Left ventricle myocardium inferior (tissue), 1 donor: ENCODE measurements around the gene BOD1L2. TPM values are rescaled to one million over a fixed set of nuclear protein-coding genes. Genes with fewer than 3 reads are reported as not detected.

Experiments
- DNase-seq: peaks from one replicate; pipeline ENCODE4 v3.0.0-alpha.2; 2020
- H3K27ac ChIP-seq: fragments of 200-600 bp; replicated peaks from 2 replicates; pipeline ENCODE4 v1.8.0; 2021
- H3K27me3 ChIP-seq: fragments of 200-600 bp; 2 replicates; pipeline ENCODE4 v1.8.0; 2021; ENCODE audit warnings: low read depth
- H3K36me3 ChIP-seq: fragments of 200-600 bp; 2 replicates; pipeline ENCODE4 v1.8.0; 2021
- H3K4me1 ChIP-seq: fragments of 200-600 bp; 2 replicates; pipeline ENCODE4 v1.8.0; 2021
- H3K4me3 ChIP-seq: fragments of 200-600 bp; 2 replicates; pipeline ENCODE4 v1.8.0; 2021; ENCODE audit warnings: mild to moderate bottlenecking, moderate library complexity
- H3K9me3 ChIP-seq: fragments of 200-600 bp; replicated peaks from 2 replicates; pipeline ENCODE4 v1.8.0; 2021
- intact Hi-C: fragments of 100-400 bp; cut with micrococcal nuclease; formaldehyde crosslinking; loops from one replicate; pipeline ENCODE4 v1.11.0; 2022
- total RNA-seq: library from RNA; stranded (reverse); fragmentation: NEBNext Ultra II Directional; extraction: Animal tissue kit (Norgen Biotek cat#: 25700); gene quantifications from one replicate; pipeline ENCODE4 v1.2.1, GENCODE V29; 2021
- TF ChIP-seq, protein P1 (sequence below): fragments of 200-600 bp; IDR thresholded peaks from 2 replicates; pipeline ENCODE4 v1.8.0; 2021; ENCODE audit warnings: antibody characterized with exemption, mild to moderate bottlenecking, borderline replicate concordance
- donor health status: DM: no; HTN: yes; CAD: no; lungs with severe emphysema.

BOD1L2 gene
- total RNA-seq, 1 donor from 2014 or later: not detected

DNA sequence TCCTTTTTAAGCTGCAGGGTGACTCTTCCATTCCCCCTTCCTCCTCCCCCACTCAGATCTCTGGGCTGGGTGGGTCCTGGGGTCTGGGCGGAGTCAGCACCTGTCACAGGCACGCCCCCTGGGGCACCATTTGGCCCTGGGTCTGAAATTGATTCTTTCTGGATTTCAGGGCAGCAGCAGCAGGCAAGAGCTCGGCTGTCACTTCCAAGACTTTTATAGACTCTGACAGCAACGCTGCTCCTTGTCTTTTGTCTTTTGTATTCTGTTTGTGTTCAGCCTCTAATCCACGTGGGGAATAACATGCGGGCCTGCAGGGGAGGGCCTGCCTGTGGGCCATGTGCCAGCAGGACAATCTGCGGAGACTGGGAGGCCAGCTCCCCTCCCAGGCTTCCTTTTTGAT, 3.9 kb downstream of the BOD1L2 start:
- no peaks in the 10 kb centered on the region for H3K9me3 ChIP-seq
- peaks cover 13% of the 10 kb centered on the region for H3K4me1 ChIP-seq
- peaks cover 65% of the 10 kb centered on the region for H3K27me3 ChIP-seq
- H3K27ac ChIP-seq: no peak overlapping the region
- intact Hi-C loops: no loop called here
- TF ChIP-seq, protein P1, sequence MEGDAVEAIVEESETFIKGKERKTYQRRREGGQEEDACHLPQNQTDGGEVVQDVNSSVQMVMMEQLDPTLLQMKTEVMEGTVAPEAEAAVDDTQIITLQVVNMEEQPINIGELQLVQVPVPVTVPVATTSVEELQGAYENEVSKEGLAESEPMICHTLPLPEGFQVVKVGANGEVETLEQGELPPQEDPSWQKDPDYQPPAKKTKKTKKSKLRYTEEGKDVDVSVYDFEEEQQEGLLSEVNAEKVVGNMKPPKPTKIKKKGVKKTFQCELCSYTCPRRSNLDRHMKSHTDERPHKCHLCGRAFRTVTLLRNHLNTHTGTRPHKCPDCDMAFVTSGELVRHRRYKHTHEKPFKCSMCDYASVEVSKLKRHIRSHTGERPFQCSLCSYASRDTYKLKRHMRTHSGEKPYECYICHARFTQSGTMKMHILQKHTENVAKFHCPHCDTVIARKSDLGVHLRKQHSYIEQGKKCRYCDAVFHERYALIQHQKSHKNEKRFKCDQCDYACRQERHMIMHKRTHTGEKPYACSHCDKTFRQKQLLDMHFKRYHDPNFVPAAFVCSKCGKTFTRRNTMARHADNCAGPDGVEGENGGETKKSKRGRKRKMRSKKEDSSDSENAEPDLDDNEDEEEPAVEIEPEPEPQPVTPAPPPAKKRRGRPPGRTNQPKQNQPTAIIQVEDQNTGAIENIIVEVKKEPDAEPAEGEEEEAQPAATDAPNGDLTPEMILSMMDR: no peak
- no peak for DNase-seq
- no peak overlapping the region for H3K4me3 ChIP-seq
- no peaks in the 10 kb centered on the region for H3K36me3 ChIP-seq

DNA sequence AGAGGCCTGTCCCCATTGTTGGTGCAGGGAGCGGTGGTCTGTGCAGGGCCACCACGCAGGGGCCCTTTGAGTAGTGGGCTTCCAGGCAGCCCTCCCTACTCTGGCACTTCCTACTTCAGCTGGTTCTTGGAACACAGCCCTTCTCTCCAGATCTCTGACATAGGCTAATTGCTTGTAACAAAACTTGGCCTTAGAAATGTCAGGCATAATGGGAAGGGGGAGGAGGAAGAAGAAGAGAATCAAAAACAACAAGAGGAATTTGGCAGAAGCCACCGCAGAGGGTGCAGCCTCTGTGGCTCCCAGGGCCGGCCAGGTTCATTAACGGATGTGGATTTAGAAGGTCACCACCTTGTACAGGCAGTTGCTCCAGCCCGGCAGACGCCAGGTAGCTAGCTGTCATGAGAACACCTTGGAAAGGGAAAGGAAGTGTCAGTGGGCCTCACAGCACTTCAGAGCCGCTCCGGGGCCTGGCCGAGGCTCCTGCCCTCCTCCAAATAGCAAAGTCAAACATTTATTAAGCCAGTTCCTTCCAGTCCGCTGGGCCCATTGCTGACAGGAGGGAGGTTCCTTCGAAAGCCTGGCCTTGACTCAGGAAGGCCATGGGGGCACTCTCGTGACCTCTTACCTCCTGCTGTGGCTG, 7.4 kb downstream of the BOD1L2 start:
- TF ChIP-seq, protein P1: no peak
- Histone ChIP-seq H3K27ac (no peak overlapping the region), H3K36me3 (no peaks in the 10 kb centered on the region), H3K4me3 (no peak overlapping the region), H3K27me3 (peaks cover 44% of the 10 kb centered on the region), H3K9me3 (peaks cover 5% of the 10 kb centered on the region), H3K4me1 (peaks cover 13% of the 10 kb centered on the region)
- DNase-seq: no peak
- intact Hi-C loops: no loop called here

DNA sequence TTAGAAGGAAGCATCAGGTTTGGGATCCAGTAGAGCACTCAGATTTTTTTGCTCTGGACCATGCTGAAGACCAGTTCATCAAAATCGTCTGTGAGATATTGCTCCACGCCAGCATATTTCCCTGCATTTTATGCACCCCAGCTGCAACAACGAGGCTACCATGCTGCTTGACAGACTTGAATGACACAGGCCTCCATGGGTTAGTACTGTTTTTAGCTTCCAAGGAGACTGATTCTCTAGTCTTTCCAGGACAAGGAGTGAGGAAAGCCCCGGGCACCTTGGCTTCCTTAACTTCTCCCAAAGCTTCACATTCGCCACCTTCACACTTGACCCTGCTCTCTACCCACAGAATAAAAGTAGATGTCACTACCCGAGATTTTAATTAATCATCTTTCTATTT, 17.5 kb downstream of the BOD1L2 start:
- no peaks in the 10 kb centered on the region for H3K4me1 ChIP-seq
- H3K4me3 ChIP-seq: no peak overlapping the region
- peaks cover 14% of the 10 kb centered on the region for H3K9me3 ChIP-seq
- peaks cover 20% of the 10 kb centered on the region for H3K27me3 ChIP-seq
- intact Hi-C loops: no loop called here
- no peak overlapping the region for H3K27ac ChIP-seq
- TF ChIP-seq, protein P1: no peak
- no peaks in the 10 kb centered on the region for H3K36me3 ChIP-seq
- DNase-seq: no peak

DNA sequence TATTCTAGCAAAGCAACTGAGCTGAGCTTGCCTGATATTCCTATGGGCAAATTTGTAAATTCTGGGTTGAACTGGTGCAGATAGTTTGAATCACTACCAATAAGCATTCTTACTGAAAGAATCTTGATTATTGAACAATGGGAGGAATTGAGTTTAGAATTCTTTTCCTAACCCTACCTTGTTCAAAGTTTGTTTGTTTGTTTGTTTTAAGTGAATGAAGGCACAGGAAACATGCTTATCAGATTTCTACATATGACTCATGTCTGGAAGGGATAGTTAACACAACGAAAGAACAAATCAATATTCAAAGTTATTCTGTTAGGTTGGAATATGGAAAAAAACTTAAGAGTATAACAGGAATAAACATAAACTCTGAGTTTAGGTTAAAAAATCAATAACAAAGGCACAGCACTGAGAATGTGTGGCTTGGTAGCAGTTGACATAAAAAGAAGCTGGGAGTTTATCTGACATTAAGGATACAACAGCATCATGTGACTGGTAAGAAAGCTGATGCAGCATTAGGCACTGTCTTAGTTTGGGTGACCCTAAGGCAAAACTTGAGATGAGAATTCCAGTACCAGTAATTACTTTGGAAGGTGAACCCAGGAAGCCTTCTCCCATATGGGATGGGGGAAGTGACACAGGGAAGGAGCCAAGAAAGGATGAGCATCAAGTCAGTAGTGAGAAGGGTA, 20.9 kb downstream of the BOD1L2 start:
- H3K36me3 ChIP-seq: no peaks in the 10 kb centered on the region
- peaks cover 12% of the 10 kb centered on the region for H3K9me3 ChIP-seq
- TF ChIP-seq, protein P1: no peak
- H3K4me1 ChIP-seq: no peaks in the 10 kb centered on the region
- H3K27ac ChIP-seq: no peak overlapping the region
- intact Hi-C loops: no loop called here
- peaks cover 27% of the 10 kb centered on the region for H3K27me3 ChIP-seq
- no peak for DNase-seq
- no peak overlapping the region for H3K4me3 ChIP-seq

DNA sequence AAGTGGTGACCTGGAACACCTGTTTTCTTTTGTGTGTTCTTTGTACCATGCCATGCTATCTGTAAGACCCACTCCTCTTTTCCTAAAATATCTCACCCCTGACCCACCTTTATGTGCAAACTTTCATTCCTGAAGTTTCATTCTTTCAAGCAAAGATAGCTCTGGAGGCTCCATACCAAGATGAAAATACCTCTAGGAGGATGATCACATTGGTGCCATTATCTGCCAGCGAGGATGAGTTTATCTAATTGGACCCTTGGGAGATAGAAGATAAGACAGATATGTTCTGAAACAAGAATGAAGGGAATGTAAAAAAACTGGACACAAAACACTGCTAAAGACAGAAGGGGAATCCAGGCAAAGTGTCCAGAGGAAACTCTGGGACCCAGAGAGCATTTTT, 24.1 kb downstream of the BOD1L2 start:
- no peak for DNase-seq
- TF ChIP-seq, protein P1: no peak
- peaks cover 15% of the 10 kb centered on the region for H3K9me3 ChIP-seq
- H3K27ac ChIP-seq: no peak overlapping the region
- no peak overlapping the region for H3K4me3 ChIP-seq
- peaks cover 27% of the 10 kb centered on the region for H3K27me3 ChIP-seq
- H3K4me1 ChIP-seq: no peaks in the 10 kb centered on the region
- intact Hi-C loops: no loop called here
- no peaks in the 10 kb centered on the region for H3K36me3 ChIP-seq
